Neuron (in vitro differentiated cells): ENCODE measurements around the gene FANK1.
"Not testable (repeated sequence)": the region's sequence is repeated elsewhere in the genome, so short reads cannot be mapped to it uniquely, and the experiment has no call there.

Experiments
- H2AFZ ChIP-seq: one replicate; pipeline ENCODE4 v1.6.1; 2013; ENCODE audit warnings: low read depth, mild to moderate bottlenecking, inconsistent platforms, low read length, moderate library complexity
- H3K27me3 ChIP-seq: one replicate; pipeline ENCODE4 v1.6.1; 2013; ENCODE audit warnings: low read length; ENCODE audit not compliant: insufficient read depth
- H3K36me3 ChIP-seq: one replicate; pipeline ENCODE4 v1.6.1; 2013; ENCODE audit warnings: low read length; ENCODE audit not compliant: insufficient read depth
- H3K4me1 ChIP-seq: one replicate; pipeline ENCODE4 v1.6.1; 2013; ENCODE audit warnings: low read length; ENCODE audit not compliant: insufficient read depth
- H3K4me3 ChIP-seq: 2 replicates; pipeline ENCODE4 v1.5.1; 2013; ENCODE audit warnings: mild to moderate bottlenecking, low read length, moderate library complexity
- H3K9me3 ChIP-seq: one replicate; pipeline ENCODE4 v1.6.1; 2013; ENCODE audit warnings: low read length

The FANK1 gene

GRCh38 chr10:125871338-125871737 lies 25.0 kb upstream of the FANK1 start:
- no peaks in the 10 kb centered on the region for H3K27me3 ChIP-seq
- no peak overlapping the region for H3K4me3 ChIP-seq
- H2AFZ ChIP-seq, result no peak overlapping the region
- peaks cover 12% of the 10 kb centered on the region for H3K9me3 ChIP-seq
- peaks cover 20% of the 10 kb centered on the region for H3K36me3 ChIP-seq
- H3K4me1 ChIP-seq, result no peaks in the 10 kb centered on the region

DNA sequence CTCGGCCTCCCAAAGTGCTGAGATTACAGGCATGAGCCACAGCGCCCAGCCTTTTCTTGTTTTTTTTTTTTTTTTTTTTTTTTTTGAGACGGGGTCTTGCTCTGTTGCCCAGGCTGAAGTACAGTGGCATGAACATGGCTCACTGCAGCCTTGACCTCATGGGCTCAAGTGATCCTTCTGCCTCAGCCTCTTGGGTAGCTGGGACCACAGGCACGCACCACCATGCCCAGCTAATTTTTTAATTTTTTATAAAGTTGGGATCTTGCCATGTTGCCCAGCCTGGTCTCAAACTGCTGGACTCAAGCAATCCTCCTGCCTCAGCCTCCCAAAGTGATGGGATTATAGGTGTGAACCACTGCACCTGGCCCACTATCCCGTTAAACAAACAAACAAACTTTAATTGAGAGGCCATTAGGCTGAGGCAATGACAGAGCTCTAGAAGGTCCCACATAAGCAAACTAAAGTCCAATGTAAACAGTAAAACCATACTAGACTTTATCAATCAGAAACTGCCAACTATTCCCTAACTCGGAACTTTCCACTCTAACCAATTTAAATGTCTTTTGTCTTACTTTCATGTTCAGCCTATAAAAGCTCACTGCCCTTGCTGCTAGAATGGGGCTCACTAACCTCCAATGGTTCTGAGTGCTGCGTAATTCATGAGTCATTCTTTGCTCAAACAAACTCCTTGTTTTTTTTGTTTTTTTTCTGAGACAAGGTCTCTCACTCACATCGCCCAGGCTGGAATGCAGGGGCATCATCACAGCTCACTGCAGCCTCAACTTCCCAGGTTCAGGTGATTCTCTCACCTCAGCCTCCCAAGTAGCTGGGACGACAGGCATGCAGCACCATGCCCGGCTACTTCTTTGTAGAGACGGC lies 17.2 kb upstream of the FANK1 start:
- H3K27me3 ChIP-seq, result no peaks in the 10 kb centered on the region
- H3K9me3 ChIP-seq, result peaks cover 17% of the 10 kb centered on the region
- H2AFZ ChIP-seq, result no peak overlapping the region
- H3K4me1 ChIP-seq, result peaks cover 30% of the 10 kb centered on the region
- peaks cover 17% of the 10 kb centered on the region for H3K36me3 ChIP-seq
- peak overlapping the region; percentile 49 for H3K4me3 ChIP-seq

GRCh38 chr10:125880719-125881118 lies 15.6 kb upstream of the FANK1 start:
- peaks cover 10% of the 10 kb centered on the region for H3K9me3 ChIP-seq
- H3K27me3 ChIP-seq, result no peaks in the 10 kb centered on the region
- H3K36me3 ChIP-seq, result peaks cover 10% of the 10 kb centered on the region
- peak overlapping the region; percentile 49 for H3K4me3 ChIP-seq
- H3K4me1 ChIP-seq, result peaks cover 30% of the 10 kb centered on the region
- no peak overlapping the region for H2AFZ ChIP-seq

DNA sequence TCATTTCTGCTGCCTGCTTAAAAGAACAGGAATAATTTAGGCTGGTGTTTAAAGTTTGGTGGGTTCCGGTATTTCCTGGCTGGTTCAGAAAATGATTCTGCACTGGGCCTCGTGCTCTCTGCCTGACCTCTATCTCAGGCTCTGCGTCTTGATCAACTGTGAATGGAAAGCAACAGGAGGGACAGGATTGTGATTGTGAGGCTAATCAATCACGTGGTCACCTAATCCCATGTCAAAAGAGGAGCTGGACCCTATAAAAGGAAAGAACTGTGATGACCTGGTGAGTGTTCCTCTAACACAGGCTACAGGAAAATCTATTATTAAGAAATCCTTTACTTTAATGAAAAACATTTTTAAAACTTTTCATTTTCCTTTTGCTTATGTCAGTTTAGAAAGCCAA lies 15.2 kb upstream of the FANK1 start, which contains the start of gene DHX32:
Gene DHX32 (minus strand): TSS at position 101 of the 400 bp plus-strand sequence. CDS start 468 bp downstream, outside the sequence.
- Histone ChIP-seq H3K9me3 (peaks cover 6% of the 10 kb centered on the region), H3K27me3 (no peaks in the 10 kb centered on the region), H3K4me1 (peaks cover 30% of the 10 kb centered on the region), H3K36me3 (peaks cover 7% of the 10 kb centered on the region), H2AFZ (no peak within 1 kb of the TSS), H3K4me3 (peak within 1 kb of the TSS; percentile 49)

- Histone ChIP-seq H2AFZ (no peak overlapping the region), H3K4me1 (peaks cover 30% of the 10 kb centered on the region), H3K4me3 (no peak overlapping the region), H3K27me3 (no peaks in the 10 kb centered on the region), H3K9me3 (peaks cover 1% of the 10 kb centered on the region), H3K36me3 (no peaks in the 10 kb centered on the region)
Measured at GRCh38 chr10:125882596-125882995, 13.8 kb upstream of the FANK1 start.

DNA sequence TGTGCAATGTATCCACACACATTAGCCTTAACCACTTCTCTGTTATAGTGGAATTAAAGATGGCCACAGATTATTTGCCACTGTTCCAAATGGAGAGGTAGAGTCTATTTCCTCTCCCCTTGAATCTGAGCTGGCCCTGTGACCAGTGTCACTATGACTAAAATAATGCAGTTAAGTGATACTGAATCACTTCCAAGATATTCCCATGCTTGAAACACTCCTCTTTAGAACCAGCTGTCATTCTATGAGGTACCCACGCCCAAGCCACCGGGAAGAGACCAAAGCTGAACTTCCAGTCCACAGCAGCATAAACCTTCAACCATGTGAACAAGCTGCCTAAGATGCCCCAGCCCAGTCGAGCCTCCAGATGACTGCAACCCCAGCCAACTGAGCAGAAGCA lies 13.2 kb upstream of the FANK1 start:
- peaks cover 30% of the 10 kb centered on the region for H3K4me1 ChIP-seq
- no peaks in the 10 kb centered on the region for H3K36me3 ChIP-seq
- no peak overlapping the region for H3K4me3 ChIP-seq
- H3K27me3 ChIP-seq, result no peaks in the 10 kb centered on the region
- H2AFZ ChIP-seq, result no peak overlapping the region
- H3K9me3 ChIP-seq, result peaks cover under 1% of the 10 kb centered on the region

DNA sequence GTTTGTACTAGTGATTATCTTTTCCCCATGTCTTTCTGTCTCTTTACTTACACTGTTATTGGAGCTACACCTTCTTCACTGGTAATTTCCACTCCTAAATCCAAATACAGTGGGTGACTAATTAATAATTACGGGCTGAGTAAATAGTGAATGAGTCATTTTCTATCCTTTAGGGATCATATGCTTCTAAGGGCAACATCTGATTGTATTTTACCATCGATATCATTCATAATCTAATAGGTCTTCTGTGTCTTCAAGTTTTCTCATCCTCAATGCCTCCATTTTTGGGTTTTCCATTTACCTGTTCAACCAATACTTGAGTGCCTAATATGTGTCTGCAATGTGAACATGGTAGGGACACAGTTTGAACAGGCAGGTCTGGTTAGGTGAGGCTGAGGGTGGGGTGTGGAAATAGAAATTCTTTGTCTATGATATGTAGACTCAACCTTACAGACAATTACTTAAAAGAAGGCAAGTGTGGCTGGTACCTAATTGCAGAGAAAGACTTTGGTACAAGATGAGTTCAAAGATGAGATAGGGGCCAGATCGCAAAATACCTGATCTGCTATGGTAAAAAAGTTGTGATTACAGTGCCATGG lies 9.4 kb upstream of the FANK1 start:
- H3K36me3 ChIP-seq, result no peaks in the 10 kb centered on the region
- H3K27me3 ChIP-seq, result no peaks in the 10 kb centered on the region
- no peaks in the 10 kb centered on the region for H3K9me3 ChIP-seq
- no peak overlapping the region for H3K4me3 ChIP-seq
- peaks cover 3% of the 10 kb centered on the region for H3K4me1 ChIP-seq
- no peak overlapping the region for H2AFZ ChIP-seq

GRCh38 chr10:125889441-125889840 lies 6.9 kb upstream of the FANK1 start:
- not testable (repeated sequence) for H3K4me1 ChIP-seq, H3K4me3 ChIP-seq, H3K27me3 ChIP-seq, H2AFZ ChIP-seq, H3K9me3 ChIP-seq, H3K36me3 ChIP-seq

- not testable (repeated sequence) for H2AFZ ChIP-seq, H3K27me3 ChIP-seq, H3K4me1 ChIP-seq, H3K36me3 ChIP-seq, H3K4me3 ChIP-seq, H3K9me3 ChIP-seq
Measured at GRCh38 chr10:125892402-125892801, 4.0 kb upstream of the FANK1 start.

GRCh38 chr10:125894176-125894575 lies 2.2 kb upstream of the FANK1 start:
- H2AFZ ChIP-seq, H3K36me3 ChIP-seq, H3K4me3 ChIP-seq, H3K9me3 ChIP-seq, H3K4me1 ChIP-seq, H3K27me3 ChIP-seq: not testable (repeated sequence)

DNA sequence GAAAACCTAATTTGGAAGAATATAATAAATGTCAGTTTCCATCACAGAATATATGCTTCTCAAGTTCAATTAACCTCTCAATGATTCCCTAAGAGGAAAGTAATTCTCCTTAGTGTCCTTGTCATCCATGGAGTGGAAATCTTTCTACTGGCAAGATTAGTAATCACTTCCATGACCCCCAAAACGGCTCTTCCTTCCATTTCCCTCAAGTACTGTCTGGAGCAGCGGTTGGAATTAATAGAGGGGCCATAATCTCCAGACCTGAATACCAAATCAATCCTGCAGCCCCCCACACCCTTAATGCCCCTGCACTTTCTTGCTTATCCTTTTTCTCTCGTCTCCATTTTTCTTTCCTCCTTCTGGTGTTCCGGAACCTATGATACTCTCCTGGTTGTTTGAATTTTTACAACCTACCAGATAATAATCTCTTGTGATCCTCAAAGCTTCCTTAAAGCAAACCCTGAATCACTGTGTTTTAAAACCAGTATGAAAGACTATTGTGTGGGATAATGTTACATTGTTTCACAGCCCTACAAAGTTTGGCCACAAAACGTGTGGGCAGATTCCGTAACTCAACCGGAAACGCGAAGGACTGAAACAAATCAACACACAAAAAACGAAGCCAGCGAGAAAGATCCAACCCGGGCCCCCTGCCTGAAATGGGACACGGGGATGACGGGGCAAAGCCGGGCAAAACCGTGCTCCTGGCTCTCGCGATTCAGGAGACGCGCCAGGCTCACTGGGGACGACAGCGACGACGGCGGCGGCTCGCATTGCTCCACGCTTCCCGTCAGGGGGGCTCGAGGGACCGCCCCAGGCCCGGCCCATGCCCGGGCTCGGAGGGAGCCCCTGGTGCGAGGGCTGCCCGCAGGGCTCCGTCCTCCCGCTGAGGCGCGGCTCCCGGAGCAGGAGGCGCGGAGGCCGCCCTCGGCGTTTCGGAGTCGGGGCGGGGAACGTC lies 955 bp upstream of the FANK1 start:
- H3K4me1 ChIP-seq, H3K36me3 ChIP-seq, H3K27me3 ChIP-seq, H3K9me3 ChIP-seq: not testable (repeated sequence)
- peak overlapping the region; percentile 76 for H2AFZ ChIP-seq
- H3K4me3 ChIP-seq, result peak overlapping the region; percentile 51

DNA sequence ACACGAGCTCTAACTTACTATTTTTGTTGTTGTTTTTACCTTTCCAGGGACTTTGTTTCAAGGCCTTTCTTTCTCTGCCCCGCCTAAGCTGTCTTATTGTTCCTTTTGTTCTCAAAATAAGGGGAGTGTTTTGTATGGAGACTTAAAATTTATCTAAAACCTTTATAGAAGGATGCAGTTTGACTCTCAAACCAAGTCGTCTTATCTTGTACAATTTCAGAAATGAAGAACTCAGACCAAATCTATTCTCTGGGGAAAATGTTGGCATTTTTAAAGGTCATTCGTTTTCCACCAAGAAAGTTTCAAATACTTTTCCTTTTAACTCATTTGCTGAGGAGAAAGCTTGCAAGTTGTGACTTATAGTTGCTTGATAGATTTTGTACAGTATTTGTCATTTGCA lies 953 bp downstream of the FANK1 start:
- H3K4me1 ChIP-seq, H3K9me3 ChIP-seq, H3K27me3 ChIP-seq, H3K36me3 ChIP-seq: not testable (repeated sequence)
- Histone ChIP-seq H2AFZ (peak overlapping the region; percentile 76), H3K4me3 (peak overlapping the region; percentile 51)

DNA sequence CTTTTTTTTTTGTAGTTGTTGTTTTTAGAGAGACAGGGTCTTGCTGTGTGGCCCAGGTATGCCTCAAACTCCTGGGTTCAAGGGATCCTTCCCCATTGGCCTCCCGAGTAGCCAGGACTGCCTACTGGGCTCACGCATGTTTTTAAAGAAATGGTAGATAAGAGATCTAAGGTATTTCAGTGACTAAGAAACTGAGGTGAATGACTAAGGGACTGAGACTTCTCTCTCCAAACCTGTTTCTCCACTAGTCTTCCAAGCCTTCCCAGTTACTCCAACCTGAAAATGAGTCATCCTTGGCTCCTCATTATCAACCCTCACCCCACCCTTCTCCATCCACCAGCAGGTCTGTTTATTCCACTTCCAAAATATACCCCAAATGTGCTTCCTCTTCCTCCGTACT lies 4.6 kb downstream of the FANK1 start:
- not testable (repeated sequence) for H3K4me3 ChIP-seq, H3K27me3 ChIP-seq, H3K4me1 ChIP-seq, H3K9me3 ChIP-seq, H2AFZ ChIP-seq, H3K36me3 ChIP-seq
